Vagina (tissue), 2 donors: ENCODE data around the gene SH3BP2. TPM values are rescaled to one million over a fixed set of nuclear protein-coding genes. Genes with fewer than 3 reads are reported as not detected.

Source experiments
- DNase-seq, 2 donors: peaks; one replicate each; pipeline ENCODE4 v3.0.0-alpha.2; 2017; ENCODE audit errors: extremely low spot score in 2 of 2
- H3K27ac ChIP-seq: fragments of 200-600 bp; sonication (generic); one replicate; pipeline ENCODE4 v1.5.1; 2019
- H3K27me3 ChIP-seq: fragments of 200-600 bp; sonication (generic); one replicate; pipeline ENCODE4 v1.5.1; 2019
- H3K36me3 ChIP-seq, 2 donors: fragments of 200-600 bp; sonication (generic); one replicate each; pipeline ENCODE4 v1.5.1; 2017 to 2019
- H3K4me1 ChIP-seq: fragments of 200-600 bp; sonication (generic); one replicate; pipeline ENCODE4 v1.5.1; 2019
- H3K4me3 ChIP-seq, 2 donors: fragments of 200-600 bp; sonication (generic); 1 replicate in 1 of 2; 2 replicates in 1 of 2; pipeline ENCODE4 v1.5.1; 2016 to 2019
- H3K9me3 ChIP-seq: fragments of 200-600 bp; sonication (generic); one replicate; pipeline ENCODE4 v1.5.1; 2019
- CTCF ChIP-seq, 3 experiments: fragments of 450-650 bp in 2 of 3; fragments of 200-600 bp in 1 of 3; sonication (generic) in 1 of 3; IDR thresholded peaks; one replicate each; pipeline ENCODE4 v1.5.1; 2017 to 2019; ENCODE audit warnings: antibody characterized with exemption in 3 of 3, mild to moderate bottlenecking in 2 of 3, moderate library complexity in 2 of 3
- POLR2A ChIP-seq, 2 donors: fragments of 450-650 bp; IDR thresholded peaks; one replicate each; pipeline ENCODE4 v1.6.1; 2017; ENCODE audit warnings: antibody characterized with exemption in 2 of 2, mild to moderate bottlenecking in 2 of 2, moderate library complexity in 2 of 2
- POLR2AphosphoS5 ChIP-seq, 2 donors: sonication (generic); formaldehyde crosslinking; IDR thresholded peaks; one replicate each; pipeline ENCODE4 v1.9.0; 2017; ENCODE audit warnings: antibody characterized with exemption in 2 of 2, mild to moderate bottlenecking in 2 of 2, low read depth in 1 of 2; ENCODE audit not compliant: insufficient read depth in 1 of 2
- intact Hi-C: fragments of 100-400 bp; cut with DNase I; formaldehyde crosslinking; loops from one replicate; pipeline ENCODE4 v1.15.1; 2023
- total RNA-seq: library from RNA; depleted of rRNA; stranded (reverse); fragments of >200 nt; gene quantifications from one replicate; pipeline ENCODE4 v1.2.3, GENCODE V29; 2016

Gene SH3BP2
- total RNA-seq, 1 donor from 2014 or later, result 102 TPM

- intact Hi-C loops, result loop anchor here (10.0 kb wide), 1 partner anchor 78 kb away; no protein-coding TSS in a partner anchor
- H3K4me1 ChIP-seq, result peaks cover 51% of the 10 kb centered on the region
- no peaks in the 10 kb centered on the region for H3K27me3 ChIP-seq
- DNase-seq, result no peak
- H3K27ac ChIP-seq, result peak overlapping the region; percentile 96
- TF ChIP-seq POLR2A (IDR thresholded peaks at IDR 0.05) (no peak), POLR2AphosphoS5 (IDR thresholded peaks at IDR 0.05; ENCODE audit: insufficient read depth in 1 of 2, low read depth in 1 of 2) (no peak), CTCF (IDR thresholded peaks at IDR 0.05) (no peak)
- no peaks in the 10 kb centered on the region for H3K36me3 ChIP-seq
- no peaks in the 10 kb centered on the region for H3K9me3 ChIP-seq
- H3K4me3 ChIP-seq, result peak overlapping the region; percentile 74 to 95
These were observed 49.9 kb downstream of the SH3BP2 start for GRCh38 chr4:2842687-2843262.

- H3K9me3 ChIP-seq, result no peaks in the 10 kb centered on the region
- H3K4me1 ChIP-seq, result peaks cover 51% of the 10 kb centered on the region
- H3K27me3 ChIP-seq, result no peaks in the 10 kb centered on the region
- no peak for DNase-seq
- TF ChIP-seq CTCF (IDR thresholded peaks at IDR 0.05) (no peak), POLR2AphosphoS5 (IDR thresholded peaks at IDR 0.05; ENCODE audit: insufficient read depth in 1 of 2, low read depth in 1 of 2) (peak; percentile 23 to 87), POLR2A (IDR thresholded peaks at IDR 0.05) (peak in 1 of 2 donors; percentile 69)
- peak within 1 kb of the TSS; percentile 74 to 95 for H3K4me3 ChIP-seq
- H3K27ac ChIP-seq, result peak within 1 kb of the TSS; percentile 96
- intact Hi-C loops, result loop anchor here (10.0 kb wide), 1 partner anchor 79 kb away; no protein-coding TSS in a partner anchor
- no peaks in the 10 kb centered on the region for H3K36me3 ChIP-seq
These were observed 50.5 kb downstream of the SH3BP2 start, which contains the start of gene ADD1 for GRCh38 chr4:2843263-2843940. ADD1 (plus strand) TSS chr4:2843844; CDS start chr4:2875916, 32,072 bp downstream.

- H3K9me3 ChIP-seq, result no peaks in the 10 kb centered on the region
- H3K27ac ChIP-seq, result peak overlapping the region; percentile 96
- no peaks in the 10 kb centered on the region for H3K36me3 ChIP-seq
- peak overlapping the region; percentile 74 to 95 for H3K4me3 ChIP-seq
- TF ChIP-seq POLR2AphosphoS5 (IDR thresholded peaks at IDR 0.05; ENCODE audit: insufficient read depth in 1 of 2, low read depth in 1 of 2), result no peak
- no peak for TF ChIP-seq POLR2A (IDR thresholded peaks at IDR 0.05)
- TF ChIP-seq CTCF (IDR thresholded peaks at IDR 0.05), result no peak
- no peak for DNase-seq
- no peaks in the 10 kb centered on the region for H3K27me3 ChIP-seq
- intact Hi-C loops, result loop anchor here (10.0 kb wide), 1 partner anchor 79 kb away; no protein-coding TSS in a partner anchor
- peaks cover 57% of the 10 kb centered on the region for H3K4me1 ChIP-seq
These were observed 51.2 kb downstream of the SH3BP2 start for GRCh38 chr4:2843941-2844584.

GRCh38 chr4:2846172-2846571, 53.3 kb downstream of the SH3BP2 start:
- H3K27ac ChIP-seq, result no peak overlapping the region
- peaks cover 77% of the 10 kb centered on the region for H3K4me1 ChIP-seq
- intact Hi-C loops, result loop anchor here (10.0 kb wide), 1 partner anchor 81 kb away; no protein-coding TSS in a partner anchor
- H3K9me3 ChIP-seq, result no peaks in the 10 kb centered on the region
- DNase-seq, result no peak
- H3K4me3 ChIP-seq, result no peak overlapping the region
- H3K36me3 ChIP-seq, result no peaks in the 10 kb centered on the region
- no peak for TF ChIP-seq CTCF (IDR thresholded peaks at IDR 0.05)
- TF ChIP-seq POLR2A (IDR thresholded peaks at IDR 0.05), result no peak
- no peak for TF ChIP-seq POLR2AphosphoS5 (IDR thresholded peaks at IDR 0.05; ENCODE audit: insufficient read depth in 1 of 2, low read depth in 1 of 2)
- no peaks in the 10 kb centered on the region for H3K27me3 ChIP-seq
